ENCODE results near the gene NUCKS1. TPM values are rescaled to one million over a fixed set of nuclear protein-coding genes. Genes with fewer than 3 reads are reported as not detected.

Gene NUCKS1
- total and polyA plus RNA-seq, 2 of the 13 experiments (the other 11 are each of a cell fraction or from before 2014, with no cell fraction given) = 35.5 to 117 TPM

- TF ChIP-seq, protein P1, sequence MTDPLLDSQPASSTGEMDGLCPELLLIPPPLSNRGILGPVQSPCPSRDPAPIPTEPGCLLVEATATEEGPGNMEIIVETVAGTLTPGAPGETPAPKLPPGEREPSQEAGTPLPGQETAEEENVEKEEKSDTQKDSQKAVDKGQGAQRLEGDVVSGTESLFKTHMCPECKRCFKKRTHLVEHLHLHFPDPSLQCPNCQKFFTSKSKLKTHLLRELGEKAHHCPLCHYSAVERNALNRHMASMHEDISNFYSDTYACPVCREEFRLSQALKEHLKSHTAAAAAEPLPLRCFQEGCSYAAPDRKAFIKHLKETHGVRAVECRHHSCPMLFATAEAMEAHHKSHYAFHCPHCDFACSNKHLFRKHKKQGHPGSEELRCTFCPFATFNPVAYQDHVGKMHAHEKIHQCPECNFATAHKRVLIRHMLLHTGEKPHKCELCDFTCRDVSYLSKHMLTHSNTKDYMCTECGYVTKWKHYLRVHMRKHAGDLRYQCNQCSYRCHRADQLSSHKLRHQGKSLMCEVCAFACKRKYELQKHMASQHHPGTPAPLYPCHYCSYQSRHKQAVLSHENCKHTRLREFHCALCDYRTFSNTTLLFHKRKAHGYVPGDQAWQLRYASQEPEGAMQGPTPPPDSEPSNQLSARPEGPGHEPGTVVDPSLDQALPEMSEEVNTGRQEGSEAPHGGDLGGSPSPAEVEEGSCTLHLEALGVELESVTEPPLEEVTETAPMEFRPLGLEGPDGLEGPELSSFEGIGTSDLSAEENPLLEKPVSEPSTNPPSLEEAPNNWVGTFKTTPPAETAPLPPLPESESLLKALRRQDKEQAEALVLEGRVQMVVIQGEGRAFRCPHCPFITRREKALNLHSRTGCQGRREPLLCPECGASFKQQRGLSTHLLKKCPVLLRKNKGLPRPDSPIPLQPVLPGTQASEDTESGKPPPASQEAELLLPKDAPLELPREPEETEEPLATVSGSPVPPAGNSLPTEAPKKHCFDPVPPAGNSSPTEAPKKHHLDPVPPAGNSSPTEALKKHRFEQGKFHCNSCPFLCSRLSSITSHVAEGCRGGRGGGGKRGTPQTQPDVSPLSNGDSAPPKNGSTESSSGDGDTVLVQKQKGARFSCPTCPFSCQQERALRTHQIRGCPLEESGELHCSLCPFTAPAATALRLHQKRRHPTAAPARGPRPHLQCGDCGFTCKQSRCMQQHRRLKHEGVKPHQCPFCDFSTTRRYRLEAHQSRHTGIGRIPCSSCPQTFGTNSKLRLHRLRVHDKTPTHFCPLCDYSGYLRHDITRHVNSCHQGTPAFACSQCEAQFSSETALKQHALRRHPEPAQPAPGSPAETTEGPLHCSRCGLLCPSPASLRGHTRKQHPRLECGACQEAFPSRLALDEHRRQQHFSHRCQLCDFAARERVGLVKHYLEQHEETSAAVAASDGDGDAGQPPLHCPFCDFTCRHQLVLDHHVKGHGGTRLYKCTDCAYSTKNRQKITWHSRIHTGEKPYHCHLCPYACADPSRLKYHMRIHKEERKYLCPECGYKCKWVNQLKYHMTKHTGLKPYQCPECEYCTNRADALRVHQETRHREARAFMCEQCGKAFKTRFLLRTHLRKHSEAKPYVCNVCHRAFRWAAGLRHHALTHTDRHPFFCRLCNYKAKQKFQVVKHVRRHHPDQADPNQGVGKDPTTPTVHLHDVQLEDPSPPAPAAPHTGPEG (CRISPR knock-in tag; IDR thresholded peaks at IDR 0.05) = no peak
- TF ChIP-seq GABPA (IDR thresholded peaks at IDR 0.05; ENCODE audit: low read depth, low read length) = no peak
- no peak for TF ChIP-seq GABPA (CRISPR knock-in tag; IDR thresholded peaks at IDR 0.05; ENCODE audit: low read depth)
- TF ChIP-seq CEBPB (IDR thresholded peaks at IDR 0.05; ENCODE audit: borderline replicate concordance, low read depth, low read length) = 0 out of 2 replicates have a peak, but pooled peaks have one; percentile 9
- no peak for TF ChIP-seq ZBTB37 (CRISPR knock-in tag; IDR thresholded peaks at IDR 0.05)
- TF ChIP-seq ZNF780A (CRISPR knock-in tag; IDR thresholded peaks at IDR 0.05) = no peak
- TF ChIP-seq ZNF12 (CRISPR knock-in tag; IDR thresholded peaks at IDR 0.05) = no peak
- peak; percentile 60; the same call in 1 of the 2 replicates for TF ChIP-seq SIX1 (CRISPR knock-in tag; IDR thresholded peaks at IDR 0.05; ENCODE audit: borderline replicate concordance)
- TF ChIP-seq PITX1 (CRISPR knock-in tag; IDR thresholded peaks at IDR 0.05) = peak; percentile 96
- TF ChIP-seq IRF9 (CRISPR knock-in tag; IDR thresholded peaks at IDR 0.05; ENCODE audit: borderline replicate concordance) = no peak
- no peak for TF ChIP-seq ZNF331 (CRISPR knock-in tag; IDR thresholded peaks at IDR 0.05)
- TF ChIP-seq MED1 (CRISPR knock-in tag; IDR thresholded peaks at IDR 0.05) = peak; percentile 73
- TF ChIP-seq SMC3 (IDR thresholded peaks at IDR 0.05; ENCODE audit: low read length) = no peak
- TF ChIP-seq DMAP1 (CRISPR knock-in tag; IDR thresholded peaks at IDR 0.05) = no peak
- TF ChIP-seq ZNF18 (CRISPR knock-in tag; IDR thresholded peaks at IDR 0.05; ENCODE audit: insufficient replicate concordance) = peak; percentile 77
- no peak for TF ChIP-seq ZNF777 (CRISPR knock-in tag; IDR thresholded peaks at IDR 0.05)
- no peak for TF ChIP-seq NR1H2 (CRISPR knock-in tag; IDR thresholded peaks at IDR 0.05; ENCODE audit: borderline replicate concordance, low read depth)
- no peak for TF ChIP-seq KLF15 (CRISPR knock-in tag; IDR thresholded peaks at IDR 0.05; ENCODE audit: borderline replicate concordance)
- TF ChIP-seq ZNF879 (CRISPR knock-in tag; IDR thresholded peaks at IDR 0.05) = no peak
- TF ChIP-seq ZZZ3 (CRISPR knock-in tag; IDR thresholded peaks at IDR 0.05; ENCODE audit: borderline replicate concordance) = no peak
- 0 out of 2 replicates have a peak, but pooled peaks have one; percentile 22 for TF ChIP-seq PPARG (CRISPR knock-in tag; conservative IDR thresholded peaks at IDR 0.05)
- TF ChIP-seq ARNT (IDR thresholded peaks at IDR 0.05) = no peak
Measured at GRCh38 chr1:205709640-205710039, 40.3 kb downstream of the NUCKS1 start (continued).

Measured in HepG2 (cell line).